HL-60 (cell line): ENCODE measurements around the gene FSTL3.
"Not testable (repeated sequence)": the region's sequence is repeated elsewhere in the genome, so short reads cannot be mapped to it uniquely, and the experiment has no call there.

Experiments used
- DNase-seq, 2 experiments: peaks; one replicate each; pipeline ENCODE4 v3.0.0-alpha.2; 2010 to 2020; ENCODE audit warnings: low read depth in 1 of 2, low spot score in 1 of 2
- H3K27ac ChIP-seq: fragments of 250-450 bp; sonication (Bioruptor Pico); replicated peaks from 2 replicates; pipeline ENCODE4 v1.5.1; 2020; ENCODE audit warnings: mild to moderate bottlenecking, moderate library complexity
- H3K27me3 ChIP-seq: fragments of 250-450 bp; sonication (Bioruptor Pico); 2 replicates; pipeline ENCODE4 v1.5.1; 2021; ENCODE audit warnings: mild to moderate bottlenecking, moderate library complexity; ENCODE audit not compliant: insufficient read depth, poor library complexity, severe bottlenecking
- H3K4me3 ChIP-seq: replicated peaks from 2 replicates; pipeline ENCODE4 v1.5.1; 2011; ENCODE audit warnings: mild to moderate bottlenecking, control low read depth, low read length; ENCODE audit not compliant: insufficient read depth
- CTCF ChIP-seq: IDR thresholded peaks from one replicate; pipeline ENCODE4 v1.5.1; 2011; ENCODE audit warnings: low read length, control low read depth, inconsistent platforms; ENCODE audit not compliant: insufficient read depth
- GABPA ChIP-seq: IDR thresholded peaks from 2 replicates; pipeline ENCODE4 v1.6.1; 2012; ENCODE audit warnings: low read depth
- POLR2AphosphoS5 ChIP-seq: IDR thresholded peaks from 2 replicates; pipeline ENCODE4 v1.6.1; 2012; ENCODE audit warnings: low read depth
- REST ChIP-seq: IDR thresholded peaks from 2 replicates; pipeline ENCODE4 v1.6.1; 2012; ENCODE audit warnings: low read depth; ENCODE audit not compliant: insufficient replicate concordance
- SPI1 ChIP-seq: IDR thresholded peaks from 2 replicates; pipeline ENCODE4 v1.6.1; 2012; ENCODE audit warnings: low read depth, mild to moderate bottlenecking, borderline replicate concordance

Gene FSTL3

GRCh38 chr19:725461-726089 is 49.4 kb downstream of the FSTL3 start:
- no peak for DNase-seq
- Histone ChIP-seq H3K4me3 (no peak overlapping the region), H3K27ac (no peak overlapping the region), H3K27me3 (no peaks in the 10 kb centered on the region)
- TF ChIP-seq POLR2AphosphoS5, result no peak
- no peak for TF ChIP-seq GABPA
- TF ChIP-seq CTCF, result no peak
- no peak for TF ChIP-seq SPI1
- no peak for TF ChIP-seq REST

- no peak for TF ChIP-seq GABPA
- no peak for TF ChIP-seq CTCF
- no peak for TF ChIP-seq SPI1
- no peak for TF ChIP-seq REST
- TF ChIP-seq POLR2AphosphoS5, result no peak
- no peaks in the 10 kb centered on the region for H3K27me3 ChIP-seq
- H3K4me3 ChIP-seq, result no peak overlapping the region
- no peak for DNase-seq
- no peak overlapping the region for H3K27ac ChIP-seq
These were observed 51.1 kb downstream of the FSTL3 start for GRCh38 chr19:726993-727956.

- Histone ChIP-seq H3K27ac (no peak overlapping the region), H3K4me3 (no peak overlapping the region), H3K27me3 (no peaks in the 10 kb centered on the region)
- no peak for DNase-seq
- no peak for TF ChIP-seq SPI1
- no peak for TF ChIP-seq POLR2AphosphoS5
- no peak for TF ChIP-seq REST
- TF ChIP-seq CTCF, result no peak
- no peak for TF ChIP-seq GABPA
These were observed 51.8 kb downstream of the FSTL3 start for GRCh38 chr19:728011-728410.

- not testable (repeated sequence) for H3K27me3 ChIP-seq, H3K27ac ChIP-seq, H3K4me3 ChIP-seq, DNase-seq
These were observed 53.4 kb downstream of the FSTL3 start for GRCh38 chr19:729564-729963.
